ENCODE data around the gene PLIN1. TPM values are rescaled to one million over a fixed set of nuclear protein-coding genes. Genes with fewer than 3 reads are reported as not detected.

PLIN1 gene
- total RNA-seq, 4 donors from 2014 or later: 144 to 392 (median 300) TPM

- Histone ChIP-seq H3K27me3 (peaks cover 0 to 15% of the 10 kb centered on the region in 2 donors), H3K4me3 (no peak overlapping the region), H3K27ac (no peak overlapping the region), H3K9me3 (no peaks in the 10 kb centered on the region), H3K4me1 (peaks cover 0 to 25% (median 7%) of the 10 kb centered on the region in 4 donors), H3K36me3 (no peaks in the 10 kb centered on the region)
- 83% methylated on average over 5 of the region's 5 CpGs for WGBS, 2 donors
- TF ChIP-seq POLR2A (IDR thresholded peaks at IDR 0.05) (no peak), EP300 (IDR thresholded peaks at IDR 0.05) (no peak), CTCF (IDR thresholded peaks at IDR 0.05) (no peak)
- no peak for DNase-seq (ENCODE audit: low spot score in 2 of 2)
Observed at GRCh38 chr15:89657686-89658200, 21.4 kb downstream of the PLIN1 start.

GRCh38 chr15:89656116-89656815 is 22.9 kb downstream of the PLIN1 start:
- H3K27ac ChIP-seq: no peak overlapping the region
- TF ChIP-seq CTCF (IDR thresholded peaks at IDR 0.05) (no peak), POLR2A (IDR thresholded peaks at IDR 0.05) (no peak), EP300 (IDR thresholded peaks at IDR 0.05) (no peak)
- peaks cover 0 to 15% of the 10 kb centered on the region in 2 donors for H3K27me3 ChIP-seq
- no peak overlapping the region for H3K4me3 ChIP-seq
- WGBS, 2 donors: 75 to 79% methylated on average over 7 of the region's 7 CpGs
- no peaks in the 10 kb centered on the region for H3K36me3 ChIP-seq
- no peak for DNase-seq (ENCODE audit: low spot score in 2 of 2)
- no peaks in the 10 kb centered on the region for H3K9me3 ChIP-seq
- peaks cover 0 to 18% (median 5%) of the 10 kb centered on the region in 4 donors for H3K4me1 ChIP-seq

GRCh38 chr15:89654847-89655805 is 24.0 kb downstream of the PLIN1 start, which contains the start of gene KIF7:
KIF7 (minus strand) TSS chr15:89655467; CDS start chr15:89652930, 2,537 bp downstream.
- H3K36me3 ChIP-seq: no peaks in the 10 kb centered on the region
- peak within 1 kb of the TSS; percentile 37 to 82 (median 48) for H3K27ac ChIP-seq
- TF ChIP-seq EP300 (IDR thresholded peaks at IDR 0.05): no peak
- no peak for TF ChIP-seq CTCF (IDR thresholded peaks at IDR 0.05)
- TF ChIP-seq POLR2A (IDR thresholded peaks at IDR 0.05): no peak
- WGBS, 2 donors: 2% methylated on average over 50 to 57 of the region's 87 CpGs
- peaks cover 0 to 15% of the 10 kb centered on the region in 2 donors for H3K27me3 ChIP-seq
- peak within 1 kb of the TSS; percentile 42 to 78 (median 56) for H3K4me3 ChIP-seq
- DNase-seq (ENCODE audit: low spot score in 2 of 2): no peak
- H3K9me3 ChIP-seq: no peaks in the 10 kb centered on the region
- peaks cover 0 to 18% (median 5%) of the 10 kb centered on the region in 4 donors for H3K4me1 ChIP-seq

- no peak for TF ChIP-seq POLR2A (IDR thresholded peaks at IDR 0.05)
- TF ChIP-seq EP300 (IDR thresholded peaks at IDR 0.05): no peak
- TF ChIP-seq CTCF (IDR thresholded peaks at IDR 0.05): no peak
- Histone ChIP-seq H3K4me3 (peak overlapping the region; percentile 42 to 78 (median 56)), H3K9me3 (no peaks in the 10 kb centered on the region), H3K27me3 (peaks cover 0 to 15% of the 10 kb centered on the region in 2 donors), H3K27ac (peak overlapping the region in 1 of 4 donors; percentile 82), H3K36me3 (peaks cover 0 to 6% (median 0%) of the 10 kb centered on the region in 3 donors), H3K4me1 (peaks cover 0 to 18% (median 5%) of the 10 kb centered on the region in 4 donors)
- WGBS, 2 donors: 36 to 41% methylated on average over 14 of the region's 14 CpGs
- no peak for DNase-seq (ENCODE audit: low spot score in 2 of 2)
Observed at GRCh38 chr15:89654301-89654761, 24.8 kb downstream of the PLIN1 start.

Measured in tibial nerve (tissue), 4 donors.